IMR-90 (cell line): Measurements from ENCODE around the gene OR4Q2. TPM values are rescaled to one million over a fixed set of nuclear protein-coding genes. Genes with fewer than 3 reads are reported as not detected.

Experiments
- ATAC-seq: fragments of 200-7000 bp; cut with Tn5 transposase; 2 replicates; pipeline ENCODE4 v1.9.1; 2020; ENCODE audit warnings: low read depth, mild to moderate bottlenecking, moderate library complexity
- BruUV-seq: library from RNA; stranded (reverse); fragments of 400-500 nt; replicated peaks from 2 replicates; lab custom pipeline; 2021; lab: Mats Ljungman, UMichigan
- CTCF ChIA-PET: fragments of 300-600 bp; formaldehyde crosslinking; extraction: SDS; loops from one replicate; lab custom pipeline; 2021; ENCODE audit warnings: antibody characterized with exemption; lab: Yijun Ruan, JAX
- POLR2A ChIA-PET: fragments of 300-600 bp; sonication (Branson Sonifier 250); formaldehyde crosslinking; loops from one replicate; lab custom pipeline; 2022; ENCODE audit warnings: antibody characterized with exemption; ENCODE audit not compliant: unreplicated experiment; lab: Charles Lee
- DNase-seq: peaks from one replicate; pipeline ENCODE4 v3.0.0; 2013
- H2AFZ ChIP-seq: replicated peaks from 2 replicates; pipeline ENCODE3; 2013; ENCODE audit warnings: low read length, mild to moderate bottlenecking; ENCODE audit not compliant: poor library complexity
- H2AK5ac ChIP-seq: 2 replicates; pipeline ENCODE4 v1.6.1; 2013; ENCODE audit warnings: low read depth, low read length, inconsistent platforms
- H2AK9ac ChIP-seq: replicated peaks from 2 replicates; pipeline ENCODE3; 2013; ENCODE audit warnings: mild to moderate bottlenecking, low read depth, low read length, moderate library complexity; ENCODE audit not compliant: poor library complexity
- H2BK120ac ChIP-seq: 2 replicates; pipeline ENCODE4 v1.6.1; 2013; ENCODE audit warnings: low read depth, low read length, inconsistent platforms
- H2BK15ac ChIP-seq: 3 replicates; pipeline ENCODE4 v1.6.1; 2013; ENCODE audit warnings: low read depth, low read length, inconsistent platforms
- H2BK20ac ChIP-seq: 2 replicates; pipeline ENCODE4 v1.6.1; 2013; ENCODE audit warnings: low read depth, mild to moderate bottlenecking, inconsistent platforms, low read length, moderate library complexity
- H2BK5ac ChIP-seq: 2 replicates; pipeline ENCODE4 v1.6.1; 2013; ENCODE audit warnings: mild to moderate bottlenecking, low read depth, low read length, inconsistent platforms; ENCODE audit not compliant: poor library complexity, severe bottlenecking
- H3K14ac ChIP-seq: replicated peaks from 2 replicates; pipeline ENCODE4 v1.6.1; 2013; ENCODE audit warnings: low read depth, low read length, inconsistent platforms
- H3K18ac ChIP-seq: 2 replicates; pipeline ENCODE4 v1.6.1; 2013; ENCODE audit warnings: low read depth, low read length, control low read depth
- H3K23ac ChIP-seq: 2 replicates; pipeline ENCODE4 v1.6.1; 2013; ENCODE audit warnings: low read depth, low read length, inconsistent platforms
- H3K27ac ChIP-seq: 2 replicates; pipeline ENCODE4 v1.5.1; 2013; ENCODE audit warnings: mild to moderate bottlenecking, control low read depth, low read length; ENCODE audit not compliant: insufficient read depth
- H3K27me3 ChIP-seq: 2 replicates; pipeline ENCODE4 v1.6.1; 2013; ENCODE audit warnings: low read length; ENCODE audit not compliant: control insufficient read depth, insufficient read depth
- H3K36me3 ChIP-seq: 2 replicates; pipeline ENCODE4 v1.6.1; 2013; ENCODE audit warnings: low read length, mixed read lengths; ENCODE audit not compliant: control insufficient read depth, insufficient read depth
- H3K4ac ChIP-seq: 2 replicates; pipeline ENCODE4 v1.6.1; 2013; ENCODE audit warnings: low read depth, low read length, inconsistent platforms
- H3K4me1 ChIP-seq: 2 replicates; pipeline ENCODE4 v1.6.1; 2013; ENCODE audit warnings: low read length, mixed read lengths; ENCODE audit not compliant: control insufficient read depth, insufficient read depth
- H3K4me2 ChIP-seq: 2 replicates; pipeline ENCODE4 v1.6.1; 2013; ENCODE audit warnings: low read depth, mild to moderate bottlenecking, control low read depth, low read length, moderate library complexity
- H3K4me3 ChIP-seq: 2 replicates; pipeline ENCODE4 v1.5.1; 2013; ENCODE audit warnings: low read depth, mild to moderate bottlenecking, control low read depth, low read length, moderate library complexity; ENCODE audit not compliant: insufficient read depth
- H3K56ac ChIP-seq: 2 replicates; pipeline ENCODE4 v1.6.1; 2013; ENCODE audit warnings: low read length, inconsistent platforms; ENCODE audit not compliant: insufficient read depth; ENCODE audit errors: extremely low read depth
- H3K79me1 ChIP-seq, 2 experiments: 2 replicates each; pipeline ENCODE4 v1.6.1; 2013; ENCODE audit warnings: low read length in 2 of 2, inconsistent platforms in 1 of 2, low read depth in 1 of 2
- H3K9ac ChIP-seq: 2 replicates; pipeline ENCODE4 v1.6.1; 2013; ENCODE audit warnings: low read depth, low read length, control low read depth
- H3K9me1 ChIP-seq: 2 replicates; pipeline ENCODE4 v1.6.1; 2013; ENCODE audit warnings: low read length, inconsistent platforms; ENCODE audit not compliant: insufficient read depth
- H3K9me3 ChIP-seq: 2 replicates; pipeline ENCODE4 v1.6.1; 2013; ENCODE audit warnings: low read length; ENCODE audit not compliant: control insufficient read depth, insufficient read depth
- H4K20me1 ChIP-seq: 2 replicates; pipeline ENCODE4 v1.6.1; 2013; ENCODE audit warnings: low read length, inconsistent platforms; ENCODE audit not compliant: insufficient read depth
- H4K5ac ChIP-seq: 2 replicates; pipeline ENCODE4 v1.6.1; 2013; ENCODE audit warnings: mild to moderate bottlenecking, low read depth, low read length, control low read depth
- H4K8ac ChIP-seq, 2 experiments: 2 replicates each; pipeline ENCODE4 v1.6.1; 2013; ENCODE audit warnings: low read depth in 2 of 2, low read length in 2 of 2, control low read depth in 1 of 2, inconsistent platforms in 1 of 2
- H4K91ac ChIP-seq: 2 replicates; pipeline ENCODE4 v1.6.1; 2013; ENCODE audit warnings: low read depth, low read length, inconsistent platforms; ENCODE audit not compliant: insufficient read depth
- BHLHE40 ChIP-seq: fragments of 150-350 bp; IDR thresholded peaks from 2 replicates; pipeline ENCODE4 v1.6.1; 2016; ENCODE audit warnings: mild to moderate bottlenecking, low read depth, low read length
- CEBPB ChIP-seq: IDR thresholded peaks from 2 replicates; pipeline ENCODE4 v1.6.1; 2012; ENCODE audit warnings: low read depth, low read length, improper control_type of control experiment
- CHD1 ChIP-seq: IDR thresholded peaks from 2 replicates; pipeline ENCODE4 v1.6.1; 2012; ENCODE audit warnings: low read depth, low read length, improper control_type of control experiment
- FOS ChIP-seq: fragments of 150-350 bp; IDR thresholded peaks from 2 replicates; pipeline ENCODE4 v1.6.1; 2016; ENCODE audit warnings: low read depth, low read length
- MAFK ChIP-seq: IDR thresholded peaks from 2 replicates; pipeline ENCODE4 v1.6.1; 2012; ENCODE audit warnings: low read depth, low read length, improper control_type of control experiment
- MAZ ChIP-seq: IDR thresholded peaks from 2 replicates; pipeline ENCODE4 v1.6.1; 2012; ENCODE audit warnings: low read depth, mild to moderate bottlenecking, low read length, improper control_type of control experiment, moderate library complexity, borderline replicate concordance
- MXI1 ChIP-seq: IDR thresholded peaks from 2 replicates; pipeline ENCODE4 v1.6.1; 2012; ENCODE audit warnings: low read depth, mild to moderate bottlenecking, low read length, moderate library complexity, borderline replicate concordance
- NFE2L2 ChIP-seq: fragments of 150-350 bp; IDR thresholded peaks from 2 replicates; pipeline ENCODE4 v1.6.1; 2016; ENCODE audit warnings: low read depth, mild to moderate bottlenecking, low read length
- POLR2A ChIP-seq: IDR thresholded peaks from 2 replicates; pipeline ENCODE4 v1.6.1; 2012; ENCODE audit warnings: mild to moderate bottlenecking, low read depth, low read length
- RAD21 ChIP-seq: IDR thresholded peaks from 2 replicates; pipeline ENCODE4 v1.6.1; 2012; ENCODE audit warnings: low read length, improper control_type of control experiment
- RCOR1 ChIP-seq: IDR thresholded peaks from 2 replicates; pipeline ENCODE4 v1.6.1; 2012; ENCODE audit warnings: mild to moderate bottlenecking, low read length, improper control_type of control experiment; ENCODE audit not compliant: insufficient replicate concordance
- RFX5 ChIP-seq: IDR thresholded peaks from 2 replicates; pipeline ENCODE4 v1.8.0; 2012; ENCODE audit warnings: low read depth, mild to moderate bottlenecking, low read length, moderate library complexity
- SMC3 ChIP-seq: fragments of 150-350 bp; IDR thresholded peaks from 2 replicates; pipeline ENCODE4 v1.6.1; 2016; ENCODE audit warnings: low read depth, mild to moderate bottlenecking, antibody characterized with exemption, low read length, moderate library complexity
- dilution Hi-C: fragments of 300-500 bp; cut with HindIII; formaldehyde crosslinking; loops from one replicate; pipeline ENCODE4 v1.14.3; 2018; ENCODE audit warnings: low sequenced_read_pairs; ENCODE audit not compliant: unreplicated experiment
- in situ Hi-C: fragments of 300-500 bp; cut with MboI; formaldehyde crosslinking; loops from 3 replicates; pipeline ENCODE4 v1.14.3; 2019; ENCODE audit warnings: low sequenced_read_pairs, inconsistent platforms, mixed read lengths
- intact Hi-C: fragments of 100-400 bp; cut with micrococcal nuclease; formaldehyde crosslinking; loops from 2 replicates; pipeline ENCODE4 v1.10.0; 2022
- polyA plus RNA-seq, 3 experiments: library from polyadenylated mRNA; depleted of rRNA; stranded (reverse); fragments of >200 nt; gene quantifications; 2 replicates each; pipeline ENCODE4 v1.2.3, GENCODE V29; 2012; ENCODE audit warnings: low replicate concordance in 1 of 3
- total RNA-seq: library from RNA; depleted of rRNA; stranded (reverse); fragments of >200 nt; gene quantifications from 2 replicates; pipeline ENCODE4 v1.2.3, GENCODE V29; 2012
- TF ChIP-seq, protein P1 (sequence below): fragments of 150-350 bp; IDR thresholded peaks from 2 replicates; pipeline ENCODE4 v1.6.1; 2016; ENCODE audit warnings: low read depth, mild to moderate bottlenecking, low read length, moderate library complexity, borderline replicate concordance
- TF ChIP-seq, protein P2 (sequence below): conservative IDR thresholded peaks from 2 replicates; pipeline ENCODE4 v1.5.1; 2012; ENCODE audit warnings: mild to moderate bottlenecking, low read depth, low read length, improper control_type of control experiment
- TF ChIP-seq, protein P3 (sequence below): fragments of 150-350 bp; IDR thresholded peaks from 2 replicates; pipeline ENCODE4 v1.6.1; 2017; ENCODE audit warnings: mild to moderate bottlenecking, antibody characterized with exemption, low read length, low read depth

The OR4Q2 gene
- total and polyA plus RNA-seq, 2 of the 4 experiments (the other 2 are of a cell fraction) = not detected

DNA sequence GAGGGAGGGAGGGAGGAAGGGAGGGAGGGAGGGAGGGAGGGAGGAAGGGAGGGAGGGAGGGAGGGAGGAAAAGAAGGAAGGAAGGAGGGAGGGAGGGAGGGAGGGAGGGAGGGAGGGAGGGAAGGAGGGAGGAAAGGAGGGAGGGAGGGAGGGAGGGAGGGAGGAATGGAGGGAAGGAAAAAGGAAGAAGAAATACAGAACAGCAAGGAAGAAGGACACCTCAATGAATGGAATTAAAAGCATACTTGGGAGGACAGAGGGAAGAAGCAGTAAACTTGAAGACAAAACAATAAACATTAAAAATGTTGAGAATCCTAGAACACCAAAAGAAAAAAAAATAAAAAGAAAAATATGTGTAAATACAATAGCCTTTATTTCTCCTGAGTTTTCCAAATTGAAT lies 6.2 kb downstream of the OR4Q2 start:
- Histone ChIP-seq H2AK5ac (no peak overlapping the region), H3K27ac (no peak overlapping the region)
- in situ Hi-C loops = no loop called here

More for the DNA sequence above, 6.2 kb downstream of the OR4Q2 start:
- Histone ChIP-seq H4K5ac (no peak overlapping the region), H3K56ac (no peak overlapping the region), H3K27me3 (no peaks in the 10 kb centered on the region), H2BK20ac (no peak overlapping the region), H4K8ac (no peak overlapping the region), H4K91ac (no peak overlapping the region), H3K9me3 (0 out of 2 replicates have a peak, but pooled peaks cover 2% of the 10 kb centered on the region), H2BK15ac (no peak overlapping the region), H2AFZ (no peak overlapping the region), H3K9ac (no peak overlapping the region), H3K36me3 (no peaks in the 10 kb centered on the region), H3K4me3 (no peak overlapping the region), H3K14ac (no peak overlapping the region), H2BK5ac (no peak overlapping the region), H3K18ac (no peak overlapping the region), H3K4ac (no peak overlapping the region), H3K4me1 (no peaks in the 10 kb centered on the region), H3K79me1 (no peaks in the 10 kb centered on the region), H3K23ac (no peak overlapping the region), H2BK120ac (no peak overlapping the region), H4K20me1 (no peaks in the 10 kb centered on the region), H3K4me2 (no peak overlapping the region), H2AK9ac (no peak overlapping the region), H3K9me1 (no peaks in the 10 kb centered on the region)
- ChIA-PET POLR2A (no interaction called here), CTCF (no interaction called here)
- intact Hi-C loops = no loop called here
- no TSS peak for BruUV-seq
- ATAC-seq (no peak), DNase-seq (no peak)
- dilution Hi-C loops = no loop called here
- no peak for TF ChIP-seq RFX5
- no peak for TF ChIP-seq RCOR1
- no peak for TF ChIP-seq CHD1
- no peak for TF ChIP-seq CEBPB
- TF ChIP-seq FOS = no peak
- TF ChIP-seq MAFK = no peak
- TF ChIP-seq MAZ = no peak
- TF ChIP-seq NFE2L2 = no peak
- TF ChIP-seq RAD21 = no peak
- no peak for TF ChIP-seq MXI1
- no peak for TF ChIP-seq BHLHE40
- TF ChIP-seq, protein P1, sequence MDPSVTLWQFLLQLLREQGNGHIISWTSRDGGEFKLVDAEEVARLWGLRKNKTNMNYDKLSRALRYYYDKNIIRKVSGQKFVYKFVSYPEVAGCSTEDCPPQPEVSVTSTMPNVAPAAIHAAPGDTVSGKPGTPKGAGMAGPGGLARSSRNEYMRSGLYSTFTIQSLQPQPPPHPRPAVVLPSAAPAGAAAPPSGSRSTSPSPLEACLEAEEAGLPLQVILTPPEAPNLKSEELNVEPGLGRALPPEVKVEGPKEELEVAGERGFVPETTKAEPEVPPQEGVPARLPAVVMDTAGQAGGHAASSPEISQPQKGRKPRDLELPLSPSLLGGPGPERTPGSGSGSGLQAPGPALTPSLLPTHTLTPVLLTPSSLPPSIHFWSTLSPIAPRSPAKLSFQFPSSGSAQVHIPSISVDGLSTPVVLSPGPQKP = no peak
- TF ChIP-seq POLR2A = no peak
- no peak for TF ChIP-seq SMC3
- TF ChIP-seq, protein P2, sequence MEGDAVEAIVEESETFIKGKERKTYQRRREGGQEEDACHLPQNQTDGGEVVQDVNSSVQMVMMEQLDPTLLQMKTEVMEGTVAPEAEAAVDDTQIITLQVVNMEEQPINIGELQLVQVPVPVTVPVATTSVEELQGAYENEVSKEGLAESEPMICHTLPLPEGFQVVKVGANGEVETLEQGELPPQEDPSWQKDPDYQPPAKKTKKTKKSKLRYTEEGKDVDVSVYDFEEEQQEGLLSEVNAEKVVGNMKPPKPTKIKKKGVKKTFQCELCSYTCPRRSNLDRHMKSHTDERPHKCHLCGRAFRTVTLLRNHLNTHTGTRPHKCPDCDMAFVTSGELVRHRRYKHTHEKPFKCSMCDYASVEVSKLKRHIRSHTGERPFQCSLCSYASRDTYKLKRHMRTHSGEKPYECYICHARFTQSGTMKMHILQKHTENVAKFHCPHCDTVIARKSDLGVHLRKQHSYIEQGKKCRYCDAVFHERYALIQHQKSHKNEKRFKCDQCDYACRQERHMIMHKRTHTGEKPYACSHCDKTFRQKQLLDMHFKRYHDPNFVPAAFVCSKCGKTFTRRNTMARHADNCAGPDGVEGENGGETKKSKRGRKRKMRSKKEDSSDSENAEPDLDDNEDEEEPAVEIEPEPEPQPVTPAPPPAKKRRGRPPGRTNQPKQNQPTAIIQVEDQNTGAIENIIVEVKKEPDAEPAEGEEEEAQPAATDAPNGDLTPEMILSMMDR = no peak
- TF ChIP-seq, protein P3, sequence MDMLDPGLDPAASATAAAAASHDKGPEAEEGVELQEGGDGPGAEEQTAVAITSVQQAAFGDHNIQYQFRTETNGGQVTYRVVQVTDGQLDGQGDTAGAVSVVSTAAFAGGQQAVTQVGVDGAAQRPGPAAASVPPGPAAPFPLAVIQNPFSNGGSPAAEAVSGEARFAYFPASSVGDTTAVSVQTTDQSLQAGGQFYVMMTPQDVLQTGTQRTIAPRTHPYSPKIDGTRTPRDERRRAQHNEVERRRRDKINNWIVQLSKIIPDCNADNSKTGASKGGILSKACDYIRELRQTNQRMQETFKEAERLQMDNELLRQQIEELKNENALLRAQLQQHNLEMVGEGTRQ = no peak
